Right kidney (tissue), 1 donor: ENCODE data around the gene DNAH14.
"Not testable (repeated sequence)": the region's sequence is repeated elsewhere in the genome, so short reads cannot be mapped to it uniquely, and the experiment has no call there.

Source experiments
- DNase-seq: peaks from one replicate; pipeline ENCODE4 v3.0.0-alpha.2; 2016

The DNAH14 gene

GRCh38 chr1:224920930-224921329, 8.5 kb upstream of the DNAH14 start:
- no peak for DNase-seq

DNA sequence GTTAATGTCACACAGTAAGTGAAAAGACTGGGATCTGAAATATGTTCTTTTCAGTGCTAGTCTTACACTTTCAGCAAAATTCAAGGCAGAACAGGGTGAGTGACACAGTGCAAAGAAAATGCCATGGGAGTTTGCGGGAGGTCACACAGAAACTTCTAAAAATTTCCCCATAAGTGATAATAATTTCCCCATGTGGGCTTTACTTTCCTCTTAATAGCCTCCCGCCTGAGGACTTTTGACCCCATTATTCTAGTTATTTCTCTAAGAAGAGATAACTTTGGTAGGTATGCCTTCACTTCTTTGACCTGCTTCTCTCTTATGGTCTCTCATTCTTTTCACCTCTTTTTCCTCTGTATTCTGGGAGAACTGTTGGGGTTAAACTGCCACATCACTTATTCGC, 8.1 kb upstream of the DNAH14 start:
- no peak for DNase-seq

DNA sequence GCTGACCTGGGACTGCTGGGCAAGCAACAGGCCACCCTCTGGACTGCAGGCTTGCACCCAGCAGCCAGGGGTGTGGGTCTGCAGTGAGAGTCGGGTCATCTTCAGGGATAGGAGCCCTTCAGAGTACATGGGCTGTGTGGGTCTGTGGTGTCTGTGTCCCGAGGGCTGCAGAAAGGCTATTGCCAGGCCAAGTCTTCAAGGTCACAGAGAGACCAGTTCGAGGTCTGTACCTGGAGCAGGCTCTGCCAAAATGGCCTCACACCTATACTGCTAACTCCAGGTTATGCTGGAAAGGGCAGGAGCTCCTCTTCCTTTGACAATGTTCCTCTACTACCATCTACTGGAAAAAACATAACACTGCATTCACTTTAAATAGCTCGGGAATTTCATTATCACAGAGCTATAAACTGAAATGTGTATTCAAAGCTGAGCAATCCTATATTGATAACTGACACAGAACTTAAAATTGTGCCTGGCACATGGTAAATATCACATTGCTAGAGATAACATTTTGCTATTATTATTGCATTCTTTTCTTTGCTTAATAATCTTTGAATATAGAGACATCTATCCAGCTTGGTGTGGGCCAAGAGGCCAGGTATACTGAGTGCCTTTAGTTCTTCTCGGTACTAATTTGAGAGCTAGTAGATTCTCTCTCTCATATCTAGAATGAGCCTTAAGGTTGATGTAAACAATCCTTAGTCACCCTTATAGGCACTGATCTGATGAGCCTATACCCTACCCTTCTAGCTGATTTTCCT, 6.9 kb upstream of the DNAH14 start:
- DNase-seq, result peak; percentile 27

GRCh38 chr1:224923726-224924125, 5.7 kb upstream of the DNAH14 start:
- DNase-seq, result no peak

- not testable (repeated sequence) for DNase-seq
These were observed 1.8 kb upstream of the DNAH14 start for GRCh38 chr1:224927631-224928030.

GRCh38 chr1:224928906-224929305, 569 bp upstream of the DNAH14 start:
- no peak for DNase-seq

GRCh38 chr1:224931605-224932004, 2.1 kb downstream of the DNAH14 start:
- no peak for DNase-seq

DNA sequence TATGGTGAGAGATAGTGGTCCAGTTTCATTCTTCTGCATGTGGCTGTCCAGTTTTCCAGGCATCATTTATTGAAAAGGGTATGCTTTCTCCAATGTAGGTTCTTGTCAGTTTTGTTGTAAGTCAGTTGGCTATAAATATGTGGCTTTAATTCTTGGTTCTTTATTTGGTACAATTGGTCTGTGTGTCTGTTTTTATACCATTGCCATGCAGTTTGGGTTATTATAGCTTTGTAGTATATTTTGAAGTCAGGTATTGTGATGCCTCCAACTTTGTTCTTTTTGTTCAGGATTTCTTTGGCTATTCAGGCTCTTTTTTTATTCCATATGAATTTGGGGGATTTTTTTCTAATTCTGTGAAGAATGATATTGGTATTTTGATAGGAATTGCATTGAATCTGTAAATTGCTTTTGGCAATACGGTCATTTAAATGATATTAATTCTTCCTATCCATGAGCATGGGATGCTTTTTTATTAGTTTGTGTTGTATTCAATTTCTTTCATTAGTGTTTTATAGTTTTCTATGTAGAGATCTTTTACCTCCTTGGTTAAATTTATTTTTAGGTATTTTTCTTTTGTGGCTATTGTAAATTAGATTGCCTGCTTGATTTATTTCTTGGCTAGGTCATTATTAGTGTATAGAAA, 3.3 kb downstream of the DNAH14 start:
- no peak for DNase-seq

- DNase-seq, result no peak
These were observed 4.1 kb downstream of the DNAH14 start for GRCh38 chr1:224933584-224933983.

DNA sequence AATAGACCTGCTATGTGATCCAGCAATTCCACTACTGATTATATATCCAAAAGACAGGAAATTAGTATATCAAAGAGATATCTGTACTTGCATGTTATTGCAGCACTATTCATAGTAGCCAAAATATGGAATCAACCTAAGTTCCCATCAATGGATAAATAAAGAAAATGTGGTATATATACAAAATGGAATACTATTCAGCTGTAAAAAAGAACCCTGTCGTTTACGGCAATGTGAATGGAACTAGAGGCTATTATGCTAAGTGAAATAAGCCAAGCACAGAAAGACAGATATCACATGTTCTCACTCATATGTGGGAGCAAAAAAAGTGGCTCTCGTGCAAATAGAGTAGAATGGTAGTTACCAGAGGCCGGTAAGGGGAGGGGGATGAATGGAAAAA, 9.2 kb downstream of the DNAH14 start:
- DNase-seq, result no peak

DNA sequence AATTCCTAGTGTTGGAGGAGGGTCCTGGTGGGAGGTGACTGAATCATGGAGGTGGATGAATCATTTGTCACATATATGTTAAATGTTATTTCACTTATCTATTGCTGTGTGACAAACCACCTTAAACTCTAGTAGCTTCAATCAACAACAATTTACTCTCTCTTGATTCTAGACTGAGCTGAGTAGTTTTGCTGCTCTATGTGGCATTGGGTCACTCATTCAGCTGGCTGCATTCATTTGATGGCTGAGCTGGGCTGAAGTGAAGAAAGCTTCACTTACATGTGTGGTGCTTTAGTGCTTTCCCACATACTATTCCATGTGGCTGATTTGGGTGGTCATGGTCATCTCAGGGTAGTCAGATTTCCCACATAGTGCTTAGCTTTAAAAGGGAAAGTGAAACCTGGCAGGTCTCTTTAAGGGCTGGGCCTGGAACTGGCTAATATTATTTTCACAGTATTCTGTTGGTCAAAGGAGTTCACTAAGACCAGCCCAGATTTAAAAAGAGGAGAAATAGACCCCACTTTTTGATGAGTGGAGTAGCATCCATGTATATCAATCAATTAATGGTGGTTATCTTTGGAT, 10.5 kb downstream of the DNAH14 start:
- DNase-seq, result no peak

DNA sequence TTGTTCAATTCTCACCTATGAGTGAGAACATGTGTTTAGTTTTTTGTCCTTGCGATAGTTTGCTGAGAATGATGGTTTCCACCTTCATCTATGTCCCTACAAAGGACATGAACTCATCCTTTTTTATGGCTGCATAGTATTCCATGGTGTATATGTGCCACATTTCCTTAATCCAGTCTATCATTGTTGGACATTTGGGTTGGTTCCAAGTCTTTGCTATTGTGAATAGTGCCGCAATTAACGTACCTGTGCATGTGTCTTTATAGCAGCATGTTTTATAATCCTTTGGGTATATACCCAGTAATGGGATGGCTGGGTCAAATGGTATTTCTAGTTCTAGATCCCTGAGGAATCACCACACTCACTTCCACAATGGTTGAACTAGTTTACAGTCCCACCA, 11.3 kb downstream of the DNAH14 start:
- DNase-seq, result not testable (repeated sequence)

GRCh38 chr1:224945651-224946348, 16.3 kb downstream of the DNAH14 start:
- DNase-seq, result not testable (repeated sequence)

- not testable (repeated sequence) for DNase-seq
These were observed 16.8 kb downstream of the DNAH14 start for GRCh38 chr1:224946349-224946691.

- no peak for DNase-seq
These were observed 28.2 kb downstream of the DNAH14 start for GRCh38 chr1:224957696-224958095.

- no peak for DNase-seq
These were observed 29.0 kb downstream of the DNAH14 start for GRCh38 chr1:224958490-224958889.

- no peak for DNase-seq
These were observed 29.6 kb downstream of the DNAH14 start for GRCh38 chr1:224959115-224959514.

DNA sequence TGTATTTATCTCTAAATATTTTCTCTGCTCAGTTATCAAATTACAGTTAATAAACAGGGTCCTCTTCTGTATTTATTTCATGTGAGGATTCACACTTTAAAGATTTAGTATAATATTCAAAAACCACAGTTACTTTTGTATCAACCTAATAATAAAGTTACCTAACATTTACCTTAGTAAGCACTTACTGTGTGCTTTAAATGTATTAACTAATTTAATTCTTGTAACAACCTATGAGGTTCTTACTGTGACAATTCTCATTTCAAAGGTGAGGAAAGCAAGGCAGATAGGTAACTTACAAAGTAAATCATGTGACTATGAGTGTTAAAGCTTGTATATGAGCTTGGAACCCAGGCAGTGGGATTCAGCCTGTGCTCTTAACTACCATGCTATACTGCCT, 30.2 kb downstream of the DNAH14 start:
- no peak for DNase-seq

DNA sequence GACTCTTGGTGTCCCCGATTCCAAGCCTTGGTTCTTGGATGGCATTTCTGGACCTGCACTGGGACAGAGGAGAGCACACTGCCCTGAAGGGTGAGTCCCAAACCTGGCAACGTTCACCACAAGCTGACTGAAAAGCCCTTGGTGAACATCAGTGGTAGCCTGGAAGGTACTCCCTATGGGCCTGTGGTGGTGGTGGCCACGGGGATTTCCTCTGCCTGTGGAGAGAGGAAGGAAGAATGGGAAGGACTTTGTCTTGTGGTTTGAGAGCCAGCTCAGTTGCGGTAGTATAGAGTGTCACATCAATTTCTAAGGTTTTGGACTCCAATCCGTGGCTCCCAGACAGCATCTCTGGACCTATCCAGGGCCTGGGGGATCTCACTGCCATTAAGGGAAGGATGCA, 50.7 kb downstream of the DNAH14 start:
- no peak for DNase-seq

DNA sequence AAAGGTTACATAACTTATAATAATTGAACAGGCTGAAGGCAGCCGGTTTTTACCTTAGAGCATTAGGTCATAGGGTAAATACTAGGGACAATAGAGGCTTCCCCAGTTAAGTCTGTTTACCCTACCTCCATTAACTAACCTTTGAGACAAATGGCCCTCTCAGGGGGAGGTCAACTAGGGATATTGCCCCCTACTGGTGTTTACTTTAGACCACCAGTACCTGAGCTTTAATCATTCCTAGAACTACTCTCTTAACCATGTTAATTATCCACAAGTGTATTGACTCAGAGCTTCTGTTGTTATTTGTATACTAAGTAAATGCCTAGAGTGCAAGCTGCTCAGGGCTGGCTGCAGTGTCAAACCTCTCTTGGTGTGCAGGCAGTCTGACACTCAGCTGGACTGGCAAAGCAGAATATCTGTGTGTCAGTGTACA, 52.5 kb downstream of the DNAH14 start:
- not testable (repeated sequence) for DNase-seq

DNA sequence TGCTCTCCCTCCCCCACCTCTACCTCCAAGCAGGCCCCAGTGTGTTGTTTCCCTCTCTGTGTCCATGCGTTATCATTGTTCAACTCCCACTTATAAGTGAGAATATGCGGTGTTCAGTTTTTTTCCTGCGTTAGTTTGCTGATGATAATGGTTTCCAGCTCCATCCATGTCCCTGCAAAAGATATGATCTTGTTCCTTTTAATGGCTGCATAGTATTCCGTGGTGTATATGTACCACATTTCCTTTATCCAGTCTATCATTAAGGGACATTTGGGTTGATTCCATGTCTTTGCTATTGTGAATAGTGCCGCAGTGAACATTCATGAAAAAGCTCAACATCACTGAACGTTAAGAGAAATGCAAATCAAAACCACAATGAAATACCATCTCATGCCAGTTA, 58.6 kb downstream of the DNAH14 start:
- DNase-seq, result no peak

- no peak for DNase-seq
These were observed 60.1 kb downstream of the DNAH14 start for GRCh38 chr1:224989615-224990014.

DNA sequence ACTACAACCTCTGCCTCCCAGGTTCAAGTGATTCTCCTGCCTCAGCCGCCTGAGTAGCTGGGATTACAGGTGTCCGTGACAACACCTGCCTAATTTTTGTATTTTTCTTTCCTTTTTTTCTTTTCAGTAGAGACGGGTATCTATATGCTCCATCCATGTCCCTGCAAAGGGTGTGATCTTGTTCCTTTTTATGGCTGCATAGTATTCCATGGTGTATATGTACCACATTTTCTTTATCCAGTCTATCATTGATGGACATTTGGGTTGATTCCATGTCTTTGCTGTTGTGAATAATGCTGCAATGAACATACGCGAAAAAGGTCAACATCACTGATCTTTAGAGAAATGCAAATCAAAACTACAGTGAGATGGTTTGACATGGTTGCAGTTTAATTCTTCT, 62.1 kb downstream of the DNAH14 start:
- DNase-seq, result not testable (repeated sequence)
